Endodermal cell (in vitro differentiated cells): Measurements from ENCODE around the gene GSTT2. TPM values are rescaled to one million over a fixed set of nuclear protein-coding genes. Genes with fewer than 3 reads are reported as not detected.

ENCODE experiments used
- DNase-seq: peaks from one replicate; pipeline ENCODE4 v3.0.0-alpha.2; 2017
- H3K27ac ChIP-seq: 2 replicates; pipeline ENCODE4 v1.5.1; 2013; ENCODE audit warnings: mild to moderate bottlenecking, low read depth, low read length, moderate library complexity
- H3K27me3 ChIP-seq: 2 replicates; pipeline ENCODE4 v1.6.1; 2013; ENCODE audit warnings: mild to moderate bottlenecking, low read length, moderate library complexity; ENCODE audit not compliant: insufficient read depth, control insufficient read depth, poor library complexity, severe bottlenecking
- H3K36me3 ChIP-seq: 2 replicates; pipeline ENCODE4 v1.7.0; 2013; ENCODE audit warnings: mild to moderate bottlenecking, low read length, moderate library complexity; ENCODE audit not compliant: control insufficient read depth, insufficient read depth
- H3K4me1 ChIP-seq: one replicate; pipeline ENCODE4 v1.7.0; 2013; ENCODE audit warnings: low read length; ENCODE audit not compliant: control insufficient read depth, insufficient read depth
- H3K4me3 ChIP-seq: 2 replicates; pipeline ENCODE4 v1.5.1; 2013; ENCODE audit warnings: mild to moderate bottlenecking, low read length, moderate library complexity
- H3K9ac ChIP-seq: 2 replicates; pipeline ENCODE4 v1.6.1; 2013; ENCODE audit warnings: mild to moderate bottlenecking, low read length, moderate library complexity; ENCODE audit not compliant: poor library complexity, severe bottlenecking; ENCODE audit errors: extremely low read depth
- H3K9me3 ChIP-seq: 2 replicates; pipeline ENCODE4 v1.6.1; 2013; ENCODE audit warnings: mild to moderate bottlenecking, low read length, moderate library complexity; ENCODE audit not compliant: control insufficient read depth
- H3K27ac Mint-ChIP-seq: 2 replicates; pipeline ENCODE4 v1.8.0; 2020; ENCODE audit warnings: mixed read lengths
- H3K27me3 Mint-ChIP-seq: 2 replicates; pipeline ENCODE4 v1.8.0; 2021; ENCODE audit warnings: mild to moderate bottlenecking, mixed read lengths; ENCODE audit not compliant: insufficient read depth
- H3K36me3 Mint-ChIP-seq: 2 replicates; pipeline ENCODE4 v1.8.0; 2020; ENCODE audit warnings: low read depth, mixed read lengths
- H3K4me1 Mint-ChIP-seq: 2 replicates; pipeline ENCODE4 v1.8.0; 2020; ENCODE audit warnings: mixed read lengths
- H3K4me3 Mint-ChIP-seq: 2 replicates; pipeline ENCODE4 v1.8.0; 2020; ENCODE audit warnings: mild to moderate bottlenecking, moderate library complexity, mixed read lengths
- H3K9me3 Mint-ChIP-seq: 2 replicates; pipeline ENCODE4 v1.8.0; 2020; ENCODE audit warnings: mild to moderate bottlenecking, mixed read lengths
- CTCF ChIP-seq: fragments of 200-600 bp; sonication (generic); conservative IDR thresholded peaks from 2 replicates; pipeline ENCODE4 v1.5.0; 2021; ENCODE audit warnings: antibody characterized with exemption, mild to moderate bottlenecking
- WGBS, 2 experiments: methylation state at CpG; one replicate each; pipeline versions ENCODE4 v1.1.5 to v1.1.7; 2013; ENCODE audit warnings: missing lambda C conversion rate in 2 of 2, mixed read lengths in 1 of 2; ENCODE audit not compliant: insufficient coverage in 1 of 2, insufficient read length in 1 of 2; 5-methylcytosine and 5-hydroxymethylcytosine counted together
- total RNA-seq, 2 donors: library from RNA; stranded (reverse); fragmentation: NEBNext Ultra II Directional in 1 of 2; extraction: Animal tissue kit (Norgen Biotek cat#: 25700) in 1 of 2; gene quantifications; 2 replicates in 1 of 2; 3 replicates in 1 of 2; pipeline ENCODE4 v1.2.1, GENCODE V29; 2021

The GSTT2 gene
- total RNA-seq, 2 donors from 2014 or later: 0.51 to 3.7 TPM

GRCh38 chr22:24011735-24012068 lies 31.8 kb downstream of the GSTT2 start:
- peak overlapping the region; percentile 99 for H3K4me3 ChIP-seq
- peak overlapping the region; percentile 89 for H3K9ac ChIP-seq
- Mint-ChIP-seq H3K36me3 (peaks cover 6% of the 10 kb centered on the region), H3K4me1 (peaks cover 14% of the 10 kb centered on the region), H3K27me3 (peaks cover 4% of the 10 kb centered on the region), H3K4me3 (peak overlapping the region; percentile 83), H3K27ac (peak overlapping the region; percentile 90), H3K9me3 (no peaks in the 10 kb centered on the region)
- TF ChIP-seq CTCF: no peak
- H3K9me3 ChIP-seq: peaks cover 16% of the 10 kb centered on the region
- peaks cover 10% of the 10 kb centered on the region for H3K36me3 ChIP-seq
- peak overlapping the region; percentile 72 for H3K27ac ChIP-seq
- DNase-seq: no peak
- no peaks in the 10 kb centered on the region for H3K27me3 ChIP-seq
- peaks cover 4% of the 10 kb centered on the region for H3K4me1 ChIP-seq
- 3 to 5% methylated on average over 9 to 10 of the region's 10 CpGs for WGBS, 2 experiments

GRCh38 chr22:24016156-24016555 lies 36.2 kb downstream of the GSTT2 start:
- H3K36me3 Mint-ChIP-seq: peaks cover 14% of the 10 kb centered on the region
- DNase-seq: no peak

GRCh38 chr22:24021304-24021703 lies 41.4 kb downstream of the GSTT2 start:
- Histone ChIP-seq H3K4me3 (no peak overlapping the region), H3K9ac (no peak overlapping the region), H3K27me3 (no peaks in the 10 kb centered on the region), H3K9me3 (peaks cover 1% of the 10 kb centered on the region), H3K36me3 (peaks cover 12% of the 10 kb centered on the region), H3K27ac (no peak overlapping the region), H3K4me1 (no peaks in the 10 kb centered on the region)
- 80 to 99% methylated on average over 1 to 2 of the region's 3 CpGs for WGBS, 2 experiments
- Mint-ChIP-seq H3K4me3 (no peak overlapping the region), H3K4me1 (peaks cover 10% of the 10 kb centered on the region), H3K9me3 (no peaks in the 10 kb centered on the region), H3K36me3 (peaks cover 12% of the 10 kb centered on the region), H3K27ac (no peak overlapping the region), H3K27me3 (no peaks in the 10 kb centered on the region)
- TF ChIP-seq CTCF: no peak
- DNase-seq: no peak

More at GRCh38 chr22:24016156-24016555, 36.2 kb downstream of the GSTT2 start:
- Histone ChIP-seq H3K9me3 (peaks cover 8% of the 10 kb centered on the region), H3K36me3 (peaks cover 19% of the 10 kb centered on the region), H3K9ac (no peak overlapping the region), H3K4me3 (no peak overlapping the region), H3K27ac (no peak overlapping the region), H3K27me3 (no peaks in the 10 kb centered on the region), H3K4me1 (peaks cover 4% of the 10 kb centered on the region)
- H3K27me3 Mint-ChIP-seq: no peaks in the 10 kb centered on the region
- peaks cover 10% of the 10 kb centered on the region for H3K4me1 Mint-ChIP-seq
- WGBS, 2 experiments: 89% methylated on average over 1 of the region's 1 CpG; no CpG with 5 or more reads in 1 of the 2 experiments
- TF ChIP-seq CTCF: no peak
- H3K27ac Mint-ChIP-seq: no peak overlapping the region
- no peaks in the 10 kb centered on the region for H3K9me3 Mint-ChIP-seq
- H3K4me3 Mint-ChIP-seq: no peak overlapping the region
